ENCODE results near the gene CDKN2C.
A peak's percentile ranks its signal among the peaks of the same experiment; 100 is the strongest.
"Not testable (repeated sequence)": the region's sequence is repeated elsewhere in the genome, so short reads cannot be mapped to it uniquely, and the experiment has no call there.

The CDKN2C gene

GRCh38 chr1:50969611-50970508 lies at the start of gene CDKN2C:
Gene CDKN2C, plus strand, starts transcription at chr1:50970245. Its CDS starts 124 bp downstream, at chr1:50970369.
- peak; percentile 28 for DNase-seq

DNA sequence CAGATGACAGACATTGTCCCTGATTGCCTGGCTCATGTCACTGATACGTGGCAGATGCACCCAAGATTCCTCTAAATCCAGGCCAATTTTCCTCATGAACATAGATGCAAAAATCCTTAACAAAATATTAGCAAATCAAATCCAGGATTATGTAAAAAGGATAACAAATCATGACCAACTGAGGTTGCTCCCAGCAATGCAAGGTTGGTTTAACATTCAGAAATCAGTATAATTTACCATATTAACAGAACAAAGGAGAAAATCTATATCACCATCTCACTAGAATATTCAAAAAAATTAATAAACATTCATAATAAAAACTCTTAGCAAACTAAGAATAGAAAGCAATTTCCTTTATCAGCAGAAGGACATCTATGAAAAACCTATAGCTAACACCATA lies 49.6 kb upstream of the CDKN2C start:
- DNase-seq: no peak

DNA sequence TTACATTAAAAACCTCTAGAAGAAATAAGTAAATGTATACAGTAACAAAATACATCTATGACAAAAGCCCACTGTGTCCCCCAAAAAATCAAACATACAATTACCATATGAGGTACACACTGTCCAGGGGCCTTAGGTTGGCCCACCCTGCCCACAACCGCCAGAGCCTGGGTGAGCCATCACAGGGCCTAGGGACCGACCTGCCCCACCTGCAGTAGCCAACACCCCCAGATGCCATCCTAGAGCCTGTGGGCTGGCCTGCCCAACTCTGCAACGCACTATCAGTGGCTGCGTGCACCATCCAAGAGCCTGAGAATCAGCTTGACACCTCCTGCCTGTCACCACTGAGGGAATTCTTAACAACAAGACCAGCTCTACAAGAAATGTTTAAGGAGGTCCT lies 49.0 kb upstream of the CDKN2C start:
- DNase-seq: no peak

DNA sequence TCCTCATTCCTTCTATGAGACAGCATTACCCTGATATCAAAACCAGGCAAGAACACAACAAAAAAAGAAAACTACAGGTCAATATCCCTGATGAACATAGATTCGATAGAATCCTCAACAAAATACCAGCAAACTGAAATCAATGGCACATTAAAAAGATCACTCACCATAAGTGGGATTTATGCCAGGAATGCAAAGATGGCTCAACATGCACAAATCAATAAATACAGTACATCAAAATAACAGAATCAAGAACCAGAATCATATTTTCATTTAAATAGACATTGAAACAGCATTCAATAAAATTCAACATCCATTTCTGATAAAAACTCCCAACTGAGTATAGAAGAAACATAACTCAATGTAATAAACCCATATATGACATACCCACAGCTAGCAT lies 46.5 kb upstream of the CDKN2C start:
- no peak for DNase-seq

GRCh38 chr1:50929376-50929958 lies 40.6 kb upstream of the CDKN2C start:
- no peak for DNase-seq

DNA sequence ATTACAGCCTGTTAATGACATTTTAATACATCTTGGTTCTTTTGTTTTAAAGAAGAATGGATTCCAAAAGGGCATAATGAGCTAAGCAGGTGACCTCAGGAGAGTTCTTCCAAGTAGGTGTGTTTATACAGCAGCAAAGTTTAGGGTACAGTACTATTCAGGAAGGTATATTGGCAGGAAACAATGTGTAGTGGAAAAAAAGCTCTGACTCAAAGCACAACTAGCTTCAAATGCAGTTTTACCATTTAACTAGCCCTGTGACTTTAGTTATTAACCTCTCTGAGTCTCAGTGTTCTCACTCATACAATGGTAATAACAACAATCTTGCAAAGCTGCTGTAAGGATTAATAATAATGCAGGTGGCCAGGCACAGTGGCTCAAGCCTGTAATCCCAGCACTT lies 39.9 kb upstream of the CDKN2C start:
- DNase-seq: no peak

GRCh38 chr1:50930965-50931737 lies 38.9 kb upstream of the CDKN2C start:
- DNase-seq: peak; percentile 8

- not testable (repeated sequence) for DNase-seq
Observed at GRCh38 chr1:50932043-50932442, 38.0 kb upstream of the CDKN2C start.

- DNase-seq: not testable (repeated sequence)
Observed at GRCh38 chr1:50933770-50934169, 36.3 kb upstream of the CDKN2C start.

DNA sequence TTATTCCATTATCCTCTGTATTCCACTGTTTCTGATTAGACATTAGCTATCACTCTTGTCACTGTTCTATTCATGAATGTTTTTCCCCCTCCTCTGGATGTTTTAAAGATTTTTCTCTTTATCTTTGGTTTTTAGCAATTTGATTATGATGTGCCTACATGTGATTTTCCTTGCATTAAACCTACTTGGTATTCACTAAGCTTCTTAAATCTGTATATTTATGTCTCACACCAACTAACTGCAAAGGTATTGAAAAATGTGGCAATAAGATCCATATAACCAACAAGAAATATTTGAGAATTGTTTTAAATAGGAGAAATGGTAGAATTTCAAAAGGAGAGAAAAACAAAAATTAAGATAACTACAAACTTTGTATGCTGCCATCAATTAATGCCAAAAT lies 35.2 kb upstream of the CDKN2C start:
- DNase-seq: no peak

GRCh38 chr1:50935276-50935675 lies 34.8 kb upstream of the CDKN2C start:
- not testable (repeated sequence) for DNase-seq

DNA sequence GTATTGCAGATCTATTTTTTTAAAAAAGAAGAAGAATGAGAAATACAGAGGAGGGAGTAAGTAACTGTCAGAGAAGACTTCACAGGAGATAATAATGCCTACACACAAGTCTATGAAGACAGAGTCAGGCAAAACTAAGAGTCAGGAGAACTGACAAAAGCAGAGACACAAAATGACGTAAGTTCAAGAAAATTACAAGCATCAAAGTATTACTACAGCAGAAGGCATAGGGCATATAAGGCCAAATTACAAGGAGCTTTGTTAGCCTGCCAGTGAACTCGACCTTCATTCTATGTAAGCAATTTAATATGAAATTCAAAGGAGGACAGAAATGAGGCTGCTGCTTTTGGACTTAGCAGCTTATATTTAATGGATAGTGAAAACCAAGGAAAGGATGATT lies 33.7 kb upstream of the CDKN2C start:
- no peak for DNase-seq

DNA sequence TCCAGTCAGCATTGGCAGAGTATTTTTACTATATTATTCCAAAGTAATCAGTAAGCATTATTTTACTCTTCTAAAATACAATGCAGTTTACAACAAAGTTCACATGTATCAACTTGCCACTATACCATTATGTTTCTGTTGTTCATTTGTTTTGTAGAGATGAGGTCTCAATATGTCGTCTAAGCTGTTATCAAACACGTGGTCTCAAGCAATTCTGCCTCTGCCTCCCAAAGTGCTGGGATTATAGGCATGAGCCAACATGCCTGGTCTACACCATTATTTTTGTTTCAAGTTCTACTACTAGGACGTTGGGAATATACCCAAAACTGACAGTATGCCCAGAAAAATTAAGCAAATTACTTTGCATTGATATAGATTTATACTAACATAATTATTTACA lies 29.8 kb upstream of the CDKN2C start:
- DNase-seq: no peak

DNA sequence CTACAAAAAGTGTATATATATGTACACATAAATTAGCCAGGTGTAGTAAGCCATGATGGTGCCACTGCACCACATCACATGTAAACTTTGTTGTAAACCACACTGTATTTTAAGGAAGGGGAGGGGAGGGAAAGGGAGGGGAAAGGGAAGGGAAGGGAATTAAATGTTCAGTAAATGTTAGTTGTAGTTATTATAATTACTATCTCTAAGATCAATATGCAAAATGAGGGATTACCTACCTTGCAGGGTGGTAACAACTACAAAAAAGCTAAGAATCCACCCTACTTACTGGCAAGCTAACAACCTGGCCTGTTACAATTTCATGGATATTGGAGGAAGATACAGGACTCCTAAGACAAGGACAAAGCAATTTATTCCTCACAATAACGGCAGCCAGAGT lies 27.7 kb upstream of the CDKN2C start:
- no peak for DNase-seq

DNA sequence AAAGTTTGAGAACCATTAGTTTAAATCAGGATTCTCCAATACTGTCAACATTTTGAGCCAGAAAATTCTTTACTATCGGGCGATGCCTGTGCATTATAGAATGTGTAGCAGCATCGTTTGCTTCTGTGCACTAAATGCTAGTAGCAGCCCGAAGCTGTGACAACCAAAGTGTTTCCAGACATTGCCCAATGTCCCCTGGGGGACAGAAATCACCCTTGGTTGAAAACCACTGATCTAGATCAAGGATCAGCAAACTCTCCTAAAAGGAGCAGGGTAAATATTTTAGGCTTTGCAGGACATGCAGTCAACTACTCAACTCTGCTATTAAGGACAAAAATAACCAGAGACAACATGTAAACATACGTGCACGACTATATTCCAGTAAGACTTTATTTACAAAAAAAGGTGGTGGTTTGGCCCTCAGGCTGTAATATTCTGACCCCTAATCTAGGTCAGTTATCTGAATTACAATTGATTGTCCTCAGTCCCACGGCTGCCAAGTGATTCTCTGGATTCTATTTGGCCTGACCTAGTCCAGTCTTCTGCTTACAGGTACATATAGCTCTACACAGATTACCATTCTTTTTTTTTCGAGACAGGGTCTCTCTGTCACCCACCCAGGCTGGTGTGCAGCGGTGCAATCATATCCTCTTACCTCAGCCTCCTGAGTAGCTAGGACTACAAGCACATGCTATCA lies 20.6 kb upstream of the CDKN2C start:
- DNase-seq: no peak

DNA sequence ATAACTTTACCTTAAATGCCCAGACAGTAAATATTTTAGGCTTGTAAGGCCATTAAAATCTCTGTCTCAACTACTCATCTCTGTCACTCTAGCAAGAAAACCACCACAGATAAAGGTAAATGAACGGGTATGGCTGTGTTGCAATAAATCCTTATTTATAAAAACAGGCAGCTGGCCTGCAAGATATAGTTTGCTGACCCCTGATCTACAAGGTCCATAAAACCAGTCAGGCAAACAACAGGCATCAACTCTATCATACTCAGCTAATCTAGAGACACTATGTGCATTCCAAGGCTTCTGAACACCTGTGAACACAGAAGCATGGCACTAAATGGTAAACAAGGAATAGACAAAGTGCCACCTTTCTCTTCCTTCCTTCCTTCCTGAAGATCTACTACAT lies 19.6 kb upstream of the CDKN2C start:
- DNase-seq: no peak

DNA sequence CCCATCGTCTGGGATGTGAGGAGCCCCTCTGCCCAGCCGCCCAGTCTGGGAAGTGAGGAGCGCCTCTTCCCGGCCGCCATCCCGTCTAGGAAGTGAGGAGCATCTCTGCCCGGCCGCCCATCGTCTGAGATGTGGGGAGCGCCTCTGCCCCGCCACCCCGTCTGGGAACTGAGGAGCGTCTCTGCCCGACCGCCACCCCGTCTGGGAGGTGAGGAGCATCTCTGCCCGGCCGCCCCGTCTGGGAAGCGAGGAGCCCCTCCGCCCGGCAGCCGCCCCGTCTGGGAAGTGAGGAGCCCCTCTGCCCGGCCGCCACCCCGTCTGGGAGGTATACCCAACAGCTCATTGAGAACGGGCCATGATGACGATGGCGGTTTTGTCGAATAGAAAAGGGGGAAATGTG lies 17.5 kb upstream of the CDKN2C start:
- not testable (repeated sequence) for DNase-seq

DNA sequence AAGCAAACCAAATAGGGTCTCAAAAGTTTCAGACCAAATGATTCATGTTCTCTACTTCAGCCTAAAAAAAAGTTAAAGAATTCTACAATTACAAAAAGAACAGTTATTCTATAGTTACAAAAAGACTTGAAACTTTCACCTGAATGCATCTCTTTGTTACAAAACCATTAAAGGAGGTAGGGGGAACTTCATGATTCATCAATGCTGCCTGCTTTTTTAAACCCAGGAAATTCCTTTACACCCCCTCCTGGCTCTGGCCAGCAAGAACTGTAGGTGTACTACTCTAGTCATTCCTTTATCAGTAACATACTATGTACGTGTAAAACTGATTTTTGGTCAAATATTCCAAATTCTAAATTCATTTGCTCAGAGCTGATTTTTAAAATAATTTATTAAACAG lies 14.9 kb upstream of the CDKN2C start:
- DNase-seq: no peak

- no peak for DNase-seq
Observed at GRCh38 chr1:50959303-50959912, 10.6 kb upstream of the CDKN2C start.

GRCh38 chr1:50959913-50960844 lies 9.9 kb upstream of the CDKN2C start, which contains the start of gene FAF1:
Gene FAF1, minus strand, starts transcription at chr1:50960267. Its CDS starts 456 bp downstream, at chr1:50959811.
- peak; percentile 96 for DNase-seq

DNA sequence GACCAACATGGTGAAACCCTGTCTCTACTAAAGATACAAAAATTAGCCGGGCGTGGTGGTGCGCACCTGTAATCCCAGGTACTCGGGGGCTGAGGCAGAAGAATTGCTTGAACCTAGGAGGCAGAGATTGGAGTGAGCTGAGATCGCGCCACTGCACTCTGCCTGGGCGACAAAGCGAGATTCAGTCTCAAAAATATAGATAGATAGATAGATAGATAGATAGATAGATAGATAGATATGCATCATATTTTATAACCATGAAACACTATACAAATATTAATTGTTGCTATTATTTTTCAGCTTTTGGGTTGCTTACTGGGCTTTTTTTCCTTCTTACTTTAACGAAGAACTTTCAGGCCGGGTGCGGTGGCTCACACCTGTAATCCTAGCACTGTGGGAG lies 5.2 kb upstream of the CDKN2C start:
- no peak for DNase-seq

Measured in stimulated activated CD4-positive, alpha-beta T cell treated with anti-CD3 and anti-CD28 coated beads, Interleukin-1b, Interleukin-23, amount 100 ng/mL, for 48 hours (primary cell).